Esophagus muscularis mucosa (tissue), 4 donors: Measurements from ENCODE around the gene C19orf85. TPM values are rescaled to one million over a fixed set of nuclear protein-coding genes. Genes with fewer than 3 reads are reported as not detected.

Experiments used
- DNase-seq: peaks from one replicate; pipeline ENCODE4 v3.0.0-alpha.2; 2017; ENCODE audit errors: extremely low spot score
- H3K27ac ChIP-seq, 4 donors: fragments of 200-600 bp; sonication (generic); replicated peaks in 1 of 4; 1 replicate in 3 of 4; 2 replicates in 1 of 4; pipeline ENCODE4 v1.5.1; 2016 to 2019; ENCODE audit warnings: mild to moderate bottlenecking in 1 of 4
- H3K27me3 ChIP-seq, 4 donors: fragments of 200-600 bp; sonication (generic); one replicate each; pipeline versions ENCODE4 v1.5.1 to v1.6.0; 2016 to 2019
- H3K36me3 ChIP-seq, 4 donors: fragments of 200-600 bp; sonication (generic); one replicate each; pipeline ENCODE4 v1.5.1; 2016 to 2019
- H3K4me1 ChIP-seq, 4 donors: fragments of 200-600 bp; sonication (generic); one replicate each; pipeline ENCODE4 v1.5.1; 2016 to 2019
- H3K4me3 ChIP-seq, 4 donors: fragments of 200-600 bp; sonication (generic); 1 replicate in 2 of 4; 2 replicates in 2 of 4; pipeline ENCODE4 v1.5.1; 2016 to 2019; ENCODE audit warnings: mild to moderate bottlenecking in 4 of 4, moderate library complexity in 1 of 4
- H3K9me3 ChIP-seq, 4 donors: fragments of 200-600 bp; sonication (generic); 1 replicate in 3 of 4; 2 replicates in 1 of 4; pipeline ENCODE4 v1.5.1; 2016 to 2019
- CTCF ChIP-seq, 3 experiments: fragments of 200-600 bp in 2 of 3; fragments of 450-650 bp in 1 of 3; sonication (generic) in 2 of 3; IDR thresholded peaks; one replicate each; pipeline ENCODE4 v1.5.1; 2017 to 2019; ENCODE audit warnings: antibody characterized with exemption in 3 of 3, mild to moderate bottlenecking in 2 of 3, moderate library complexity in 1 of 3
- EP300 ChIP-seq: sonication (generic); formaldehyde crosslinking; IDR thresholded peaks from one replicate; pipeline ENCODE4 v1.6.1; 2017; ENCODE audit warnings: antibody characterized with exemption
- POLR2A ChIP-seq: fragments of 450-650 bp; IDR thresholded peaks from one replicate; pipeline ENCODE4 v1.6.1; 2017; ENCODE audit warnings: antibody characterized with exemption, moderate library complexity, mild to moderate bottlenecking, low read depth
- POLR2AphosphoS5 ChIP-seq, 2 donors: sonication (generic); formaldehyde crosslinking; IDR thresholded peaks; one replicate each; pipeline ENCODE4 v1.6.1; 2017; ENCODE audit warnings: antibody characterized with exemption in 2 of 2
- WGBS: methylation state at CpG from one replicate; pipeline ENCODE4 v1.1.5; 2018; 5-methylcytosine and 5-hydroxymethylcytosine counted together
- intact Hi-C: fragments of 100-400 bp; cut with DNase I; formaldehyde crosslinking; loops from one replicate; pipeline ENCODE4 v1.15.1; 2023
- total RNA-seq, 4 donors: library from RNA; depleted of rRNA; stranded (reverse); fragments of >200 nt; gene quantifications; one replicate each; pipeline versions ENCODE4 v1.1.0 to v1.2.1, GENCODE V29; 2016

C19orf85 gene
- total RNA-seq, 4 donors from 2014 or later: not detected

- WGBS: 5% methylated on average over 16 of the region's 39 CpGs
- H3K4me3 ChIP-seq: no peak overlapping the region
- DNase-seq: no peak
- peaks cover 5 to 98% (median 77%) of the 10 kb centered on the region in 4 donors for H3K27me3 ChIP-seq
- peaks cover 10 to 40% (median 31%) of the 10 kb centered on the region in 4 donors for H3K4me1 ChIP-seq
- no peaks in the 10 kb centered on the region for H3K9me3 ChIP-seq
- H3K27ac ChIP-seq: no peak overlapping the region
- TF ChIP-seq POLR2A (no peak), EP300 (no peak), CTCF (IDR thresholded peaks at IDR 0.05) (no peak), POLR2AphosphoS5 (IDR thresholded peaks at IDR 0.05) (no peak)
- H3K36me3 ChIP-seq: no peaks in the 10 kb centered on the region
- intact Hi-C loops: no loop called here
Observed at GRCh38 chr19:55441692-55442321, 22.7 kb downstream of the C19orf85 start.

GRCh38 chr19:55441319-55441691, 23.2 kb downstream of the C19orf85 start:
- peaks cover 5 to 99% (median 77%) of the 10 kb centered on the region in 4 donors for H3K27me3 ChIP-seq
- no peaks in the 10 kb centered on the region for H3K36me3 ChIP-seq
- no peak overlapping the region for H3K4me3 ChIP-seq
- DNase-seq: no peak
- intact Hi-C loops: no loop called here
- no peaks in the 10 kb centered on the region for H3K9me3 ChIP-seq
- no peak overlapping the region for H3K27ac ChIP-seq
- WGBS: 4% methylated on average over 21 of the region's 21 CpGs
- H3K4me1 ChIP-seq: peaks cover 10 to 40% (median 31%) of the 10 kb centered on the region in 4 donors
- TF ChIP-seq EP300 (no peak), POLR2A (no peak), CTCF (IDR thresholded peaks at IDR 0.05) (no peak)

GRCh38 chr19:55440411-55441105, 24.0 kb downstream of the C19orf85 start:
- TF ChIP-seq EP300: no peak
- TF ChIP-seq POLR2A: no peak
- no peak for TF ChIP-seq CTCF (IDR thresholded peaks at IDR 0.05)
- TF ChIP-seq POLR2AphosphoS5 (IDR thresholded peaks at IDR 0.05): no peak
- H3K36me3 ChIP-seq: no peaks in the 10 kb centered on the region
- intact Hi-C loops: no loop called here
- no peaks in the 10 kb centered on the region for H3K9me3 ChIP-seq
- WGBS: 8% methylated on average over 20 of the region's 39 CpGs
- no peak overlapping the region for H3K27ac ChIP-seq
- DNase-seq: no peak
- peaks cover 10 to 40% (median 31%) of the 10 kb centered on the region in 4 donors for H3K4me1 ChIP-seq
- no peak overlapping the region for H3K4me3 ChIP-seq
- peaks cover 5 to 100% (median 75%) of the 10 kb centered on the region in 4 donors for H3K27me3 ChIP-seq

- H3K4me1 ChIP-seq: peaks cover 10 to 40% (median 31%) of the 10 kb centered on the region in 4 donors
- peaks cover 5 to 93% (median 60%) of the 10 kb centered on the region in 4 donors for H3K27me3 ChIP-seq
- no peak for DNase-seq
- H3K9me3 ChIP-seq: no peaks in the 10 kb centered on the region
- H3K4me3 ChIP-seq: no peak overlapping the region
- intact Hi-C loops: no loop called here
- WGBS: 76% methylated on average over 5 of the region's 5 CpGs
- TF ChIP-seq POLR2A: no peak
- TF ChIP-seq CTCF (IDR thresholded peaks at IDR 0.05): no peak
- no peak for TF ChIP-seq POLR2AphosphoS5 (IDR thresholded peaks at IDR 0.05)
- no peak overlapping the region for H3K27ac ChIP-seq
- no peaks in the 10 kb centered on the region for H3K36me3 ChIP-seq
Observed at GRCh38 chr19:55439052-55439451, 25.5 kb downstream of the C19orf85 start.
